Measurements from ENCODE around the gene PTPRS. TPM values are rescaled to one million over a fixed set of nuclear protein-coding genes. Genes with fewer than 3 reads are reported as not detected.

PTPRS gene
- total and polyA plus RNA-seq, 2 of the 13 experiments (the other 11 are each of a cell fraction or from before 2014, with no cell fraction given), result 32.7 to 43.9 TPM

GRCh38 chr19:5340637-5341447 is at the start of gene PTPRS (continued):
- TF ChIP-seq LRRFIP1 (CRISPR knock-in tag; conservative IDR thresholded peaks at IDR 0.05) (no peak), ZNF691 (CRISPR knock-in tag; IDR thresholded peaks at IDR 0.05; ENCODE audit: borderline replicate concordance, low read depth) (peak; percentile 95; the same call in 1 of the 2 replicates), NONO (IDR thresholded peaks at IDR 0.05) (no peak), NONO (CRISPR knock-in tag; conservative IDR thresholded peaks at IDR 0.05) (peak; percentile 62; the same call in 1 of the 2 replicates), FOXC1 (CRISPR knock-in tag; IDR thresholded peaks at IDR 0.05; ENCODE audit: borderline replicate concordance) (peak; percentile 100), CBX1 (IDR thresholded peaks at IDR 0.05; ENCODE audit: low read depth) (peak; percentile 62), ARNT2 (CRISPR knock-in tag; IDR thresholded peaks at IDR 0.05; ENCODE audit: low read depth) (peak; percentile 100), PHF20 (CRISPR knock-in tag; IDR thresholded peaks at IDR 0.05) (peak; percentile 75), ZNF138 (CRISPR knock-in tag; IDR thresholded peaks at IDR 0.05; ENCODE audit: low read depth) (peak; percentile 100), GPN1 (CRISPR knock-in tag; IDR thresholded peaks at IDR 0.05; ENCODE audit: borderline replicate concordance) (peak; percentile 78; the same call in 1 of the 2 replicates), ZNF274 (CRISPR knock-in tag; IDR thresholded peaks at IDR 0.05) (peak; percentile 100), MTA3 (CRISPR knock-in tag; IDR thresholded peaks at IDR 0.05) (no peak), ZC3H13 (CRISPR knock-in tag; IDR thresholded peaks at IDR 0.05) (peak; percentile 98), ZNF451 (CRISPR knock-in tag; IDR thresholded peaks at IDR 0.05) (peak; percentile 100), ZSCAN31 (CRISPR knock-in tag; IDR thresholded peaks at IDR 0.05; ENCODE audit: low read depth) (peak; percentile 98), POLR2A (IDR thresholded peaks at IDR 0.05; ENCODE audit: insufficient read depth in 1 of 2, low read depth in 2 of 2, low read length in 2 of 2) (no peak; a peak in 1 of 4 replicates), ARHGAP35 (CRISPR knock-in tag; IDR thresholded peaks at IDR 0.05; ENCODE audit: borderline replicate concordance) (peak; percentile 99), PAX8 (CRISPR knock-in tag; IDR thresholded peaks at IDR 0.05; ENCODE audit: borderline replicate concordance) (peak; percentile 99; the same call in 1 of the 2 replicates), MIER3 (CRISPR knock-in tag; IDR thresholded peaks at IDR 0.05; ENCODE audit: borderline replicate concordance) (peak; percentile 90; the same call in 1 of the 2 replicates), FOXA1 (IDR thresholded peaks at IDR 0.05) (no peak), FOXA1 (CRISPR knock-in tag; IDR thresholded peaks at IDR 0.05) (0 out of 2 replicates have a peak, but pooled peaks have one; percentile 31)
- TF ChIP-seq, protein P1, sequence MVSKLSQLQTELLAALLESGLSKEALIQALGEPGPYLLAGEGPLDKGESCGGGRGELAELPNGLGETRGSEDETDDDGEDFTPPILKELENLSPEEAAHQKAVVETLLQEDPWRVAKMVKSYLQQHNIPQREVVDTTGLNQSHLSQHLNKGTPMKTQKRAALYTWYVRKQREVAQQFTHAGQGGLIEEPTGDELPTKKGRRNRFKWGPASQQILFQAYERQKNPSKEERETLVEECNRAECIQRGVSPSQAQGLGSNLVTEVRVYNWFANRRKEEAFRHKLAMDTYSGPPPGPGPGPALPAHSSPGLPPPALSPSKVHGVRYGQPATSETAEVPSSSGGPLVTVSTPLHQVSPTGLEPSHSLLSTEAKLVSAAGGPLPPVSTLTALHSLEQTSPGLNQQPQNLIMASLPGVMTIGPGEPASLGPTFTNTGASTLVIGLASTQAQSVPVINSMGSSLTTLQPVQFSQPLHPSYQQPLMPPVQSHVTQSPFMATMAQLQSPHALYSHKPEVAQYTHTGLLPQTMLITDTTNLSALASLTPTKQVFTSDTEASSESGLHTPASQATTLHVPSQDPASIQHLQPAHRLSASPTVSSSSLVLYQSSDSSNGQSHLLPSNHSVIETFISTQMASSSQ (IDR thresholded peaks at IDR 0.05; ENCODE audit: low read depth), result no peak
- TF ChIP-seq, protein P1 (CRISPR knock-in tag; IDR thresholded peaks at IDR 0.05; ENCODE audit: borderline replicate concordance), result peak; percentile 84

All from HepG2 (cell line).